NCI-H69 (cell line): Measurements from ENCODE around the gene SMCO1.
"Not testable (repeated sequence)": the region's sequence is repeated elsewhere in the genome, so short reads cannot be mapped to it uniquely, and the experiment has no call there.

Source experiments
- DNase-seq: peaks from one replicate; lab custom pipeline; 2025; lab: John Stamatoyannopoulos, UW

Gene SMCO1

GRCh38 chr3:196492080-196492479 is 23.1 kb downstream of the SMCO1 start:
- no peak for DNase-seq

- DNase-seq, result no peak
Observed at GRCh38 chr3:196489747-196490146, 25.4 kb downstream of the SMCO1 start.

GRCh38 chr3:196486263-196486662 is 28.9 kb downstream of the SMCO1 start:
- no peak for DNase-seq

GRCh38 chr3:196477678-196478077 is 37.5 kb downstream of the SMCO1 start:
- DNase-seq, result no peak

- no peak for DNase-seq
Observed at GRCh38 chr3:196472286-196472685, 42.9 kb downstream of the SMCO1 start.

GRCh38 chr3:196471551-196471950 is 43.6 kb downstream of the SMCO1 start:
- no peak for DNase-seq

GRCh38 chr3:196470182-196470581 is 45.0 kb downstream of the SMCO1 start:
- not testable (repeated sequence) for DNase-seq

GRCh38 chr3:196463804-196464203 is 51.3 kb downstream of the SMCO1 start:
- DNase-seq, result no peak

- DNase-seq, result no peak
Observed at GRCh38 chr3:196463478-196463756, 51.7 kb downstream of the SMCO1 start.

GRCh38 chr3:196462680-196463477 is 52.3 kb downstream of the SMCO1 start:
- DNase-seq, result not testable (repeated sequence)

- DNase-seq, result no peak
Observed at GRCh38 chr3:196458063-196458462, 57.1 kb downstream of the SMCO1 start.

GRCh38 chr3:196457470-196457869 is 57.7 kb downstream of the SMCO1 start:
- DNase-seq, result not testable (repeated sequence)
